Ureter (tissue), 1 donor: Measurements from ENCODE around the gene SLC39A13. TPM values are rescaled to one million over a fixed set of nuclear protein-coding genes. Genes with fewer than 3 reads are reported as not detected.
A peak's percentile ranks its signal among the peaks of the same experiment; 100 is the strongest.

Experiments used
- DNase-seq: peaks from one replicate; pipeline ENCODE4 v3.0.0-alpha.2; 2020; ENCODE audit warnings: low spot score
- total RNA-seq: library from RNA; stranded (reverse); gene quantifications from one replicate; pipeline ENCODE4 v1.2.4, GENCODE V29; 2023
- donor health status: DM: yes; HTN: yes; CAD: no.

The SLC39A13 gene
- total RNA-seq, 1 donor from 2014 or later = 40.4 TPM

- no peak for DNase-seq
Observed at GRCh38 chr11:47430524-47430923, 22.1 kb downstream of the SLC39A13 start.

GRCh38 chr11:47431356-47432083, 23.1 kb downstream of the SLC39A13 start:
- DNase-seq = no peak

- DNase-seq = no peak
Observed at GRCh38 chr11:47433157-47433556, 24.8 kb downstream of the SLC39A13 start.

GRCh38 chr11:47434011-47434786, 25.8 kb downstream of the SLC39A13 start:
- DNase-seq = peak; percentile 53

- no peak for DNase-seq
Observed at GRCh38 chr11:47435687-47436086, 27.3 kb downstream of the SLC39A13 start.

GRCh38 chr11:47436726-47437125, 28.3 kb downstream of the SLC39A13 start:
- no peak for DNase-seq

- DNase-seq = no peak
Observed at GRCh38 chr11:47437218-47437745, 28.9 kb downstream of the SLC39A13 start.

GRCh38 chr11:47437746-47438418, 29.5 kb downstream of the SLC39A13 start:
- no peak for DNase-seq

GRCh38 chr11:47438721-47439120, 30.3 kb downstream of the SLC39A13 start:
- no peak for DNase-seq

GRCh38 chr11:47440054-47440476, 31.7 kb downstream of the SLC39A13 start:
- no peak for DNase-seq

GRCh38 chr11:47441421-47441820, 33.0 kb downstream of the SLC39A13 start:
- DNase-seq = no peak

- no peak for DNase-seq
Observed at GRCh38 chr11:47442514-47442913, 34.1 kb downstream of the SLC39A13 start.

GRCh38 chr11:47443028-47443700, 34.8 kb downstream of the SLC39A13 start:
- DNase-seq = no peak

- DNase-seq = no peak
Observed at GRCh38 chr11:47443817-47444216, 35.4 kb downstream of the SLC39A13 start.

GRCh38 chr11:47445840-47446239, 37.5 kb downstream of the SLC39A13 start:
- no peak for DNase-seq

- no peak for DNase-seq
Observed at GRCh38 chr11:47446833-47447232, 38.4 kb downstream of the SLC39A13 start.

GRCh38 chr11:47447906-47448305, 39.5 kb downstream of the SLC39A13 start:
- no peak for DNase-seq

GRCh38 chr11:47448566-47449427, 40.4 kb downstream of the SLC39A13 start, which contains the start of gene RAPSN:
Gene RAPSN, minus strand, starts transcription at chr11:47449136. Its CDS starts 172 bp downstream, at chr11:47448964.
- DNase-seq = no peak

- no peak for DNase-seq
Observed at GRCh38 chr11:47449541-47449940, 41.2 kb downstream of the SLC39A13 start.

- DNase-seq = no peak
Observed at GRCh38 chr11:47451436-47451835, 43.0 kb downstream of the SLC39A13 start.

GRCh38 chr11:47451990-47452389, 43.6 kb downstream of the SLC39A13 start:
- DNase-seq = no peak
